Mucosa of descending colon (tissue), 3 donors: Measurements from ENCODE around the gene DPP6. TPM values are rescaled to one million over a fixed set of nuclear protein-coding genes. Genes with fewer than 3 reads are reported as not detected.

Experiments used
- ATAC-seq: fragments of 200-7000 bp; cut with Tn5 transposase; one replicate; pipeline ENCODE4 v1.9.1; 2020; ENCODE audit warnings: mild to moderate bottlenecking, moderate library complexity
- DNase-seq, 3 donors: peaks; one replicate each; pipeline ENCODE4 v3.0.0-alpha.2; 2020
- H3K36me3 ChIP-seq: fragments of 200-600 bp; one replicate; pipeline ENCODE4 v1.8.0; 2021; ENCODE audit warnings: low read depth, mild to moderate bottlenecking
- H3K4me1 ChIP-seq: fragments of 200-600 bp; one replicate; pipeline ENCODE4 v1.8.0; 2021; ENCODE audit warnings: low read depth, mild to moderate bottlenecking
- H3K4me3 ChIP-seq: fragments of 200-600 bp; one replicate; pipeline ENCODE4 v1.8.0; 2021; ENCODE audit warnings: mild to moderate bottlenecking
- H3K9me3 ChIP-seq: fragments of 200-600 bp; one replicate; pipeline ENCODE4 v1.8.0; 2021; ENCODE audit warnings: mild to moderate bottlenecking
- CTCF ChIP-seq: fragments of 200-600 bp; IDR thresholded peaks from one replicate; pipeline ENCODE4 v1.8.0; 2022; ENCODE audit warnings: antibody characterized with exemption, mild to moderate bottlenecking
- intact Hi-C, 2 donors: fragments of 100-400 bp; cut with DNase I in 1 of 2; cut with micrococcal nuclease in 1 of 2; formaldehyde crosslinking; loops; one replicate each; pipeline versions ENCODE4 v1.11.0 to v1.11.1; 2022; cut with DNase I, micrococcal nuclease
- total RNA-seq, 3 donors: library from RNA; stranded (reverse); fragmentation: NEBNext Ultra II Directional in 2 of 3; extraction: Animal tissue kit (Norgen Biotek cat#: 25700) in 2 of 3; gene quantifications; one replicate each; pipeline versions ENCODE4 v1.2.1 to v1.2.4, GENCODE V29; 2021 to 2023
- donor health status: DM: no; HTN: no; CAD: no; lungs with moderate emphysema.
- donor health status: DM: no; HTN: no; CAD: no.
- donor health status: DM: no; HTN: yes; CAD: no.

The DPP6 gene
- total RNA-seq, 3 donors from 2014 or later, result 1.3 to 33.8 (median 1.5) TPM

- no peak for TF ChIP-seq CTCF
- no peak for ATAC-seq
- no peaks in the 10 kb centered on the region for H3K4me1 ChIP-seq
Observed at GRCh38 chr7:154743206-154743605, 691.0 kb downstream of the DPP6 start.

GRCh38 chr7:154744256-154744860 is 692.2 kb downstream of the DPP6 start:
- no peaks in the 10 kb centered on the region for H3K9me3 ChIP-seq
- peak in 2 of 3 donors; percentile 63 to 64 for DNase-seq
- intact Hi-C loops, result no loop called here
- TF ChIP-seq CTCF, result peak; percentile 54
- no peaks in the 10 kb centered on the region for H3K36me3 ChIP-seq
- H3K4me3 ChIP-seq, result no peak overlapping the region
- no peaks in the 10 kb centered on the region for H3K4me1 ChIP-seq
- ATAC-seq, result peak; percentile 76

More at GRCh38 chr7:154743206-154743605, 691.0 kb downstream of the DPP6 start:
- intact Hi-C loops, result no loop called here
- H3K36me3 ChIP-seq, result no peaks in the 10 kb centered on the region
- H3K4me3 ChIP-seq, result no peak overlapping the region
- no peaks in the 10 kb centered on the region for H3K9me3 ChIP-seq
- no peak for DNase-seq

GRCh38 chr7:154744861-154745258 is 692.7 kb downstream of the DPP6 start:
- TF ChIP-seq CTCF, result no peak
- intact Hi-C loops, result no loop called here
- no peaks in the 10 kb centered on the region for H3K4me1 ChIP-seq
- ATAC-seq (no peak), DNase-seq (no peak)
- H3K9me3 ChIP-seq, result no peaks in the 10 kb centered on the region
- H3K4me3 ChIP-seq, result no peak overlapping the region
- no peaks in the 10 kb centered on the region for H3K36me3 ChIP-seq

GRCh38 chr7:154746571-154747360 is 694.6 kb downstream of the DPP6 start:
- Histone ChIP-seq H3K9me3 (no peaks in the 10 kb centered on the region), H3K36me3 (no peaks in the 10 kb centered on the region), H3K4me1 (no peaks in the 10 kb centered on the region), H3K4me3 (no peak overlapping the region)
- intact Hi-C loops, result no loop called here
- no peak for TF ChIP-seq CTCF
- no peak for ATAC-seq
- no peak for DNase-seq

GRCh38 chr7:154748089-154748786 is 696.0 kb downstream of the DPP6 start:
- intact Hi-C loops, result no loop called here

More at GRCh38 chr7:154748089-154748786, 696.0 kb downstream of the DPP6 start:
- H3K4me1 ChIP-seq, result no peaks in the 10 kb centered on the region
- no peak for DNase-seq
- H3K9me3 ChIP-seq, result no peaks in the 10 kb centered on the region
- ATAC-seq, result no peak
- H3K36me3 ChIP-seq, result no peaks in the 10 kb centered on the region
- no peak for TF ChIP-seq CTCF
- H3K4me3 ChIP-seq, result no peak overlapping the region
